ENCODE results near the gene NIPAL3.
A peak's percentile ranks its signal among the peaks of the same experiment; 100 is the strongest.
"Not testable (repeated sequence)": the region's sequence is repeated elsewhere in the genome, so short reads cannot be mapped to it uniquely, and the experiment has no call there.

NIPAL3 gene

GRCh38 chr1:24493785-24494184 is 78.2 kb downstream of the NIPAL3 start:
- DNase-seq = no peak

- DNase-seq = no peak
Observed at GRCh38 chr1:24498589-24498988, 83.0 kb downstream of the NIPAL3 start.

- no peak for DNase-seq
Observed at GRCh38 chr1:24500448-24501048, 84.9 kb downstream of the NIPAL3 start.

- no peak for DNase-seq
Observed at GRCh38 chr1:24501371-24502064, 85.9 kb downstream of the NIPAL3 start.

GRCh38 chr1:24502065-24502708 is 86.6 kb downstream of the NIPAL3 start:
- peak; percentile 82 for DNase-seq

- peak; percentile 88 for DNase-seq
Observed at GRCh38 chr1:24502709-24503058, 87.1 kb downstream of the NIPAL3 start, which contains the start of gene RCAN3. RCAN3 (plus strand) TSS chr1:24502836; CDS start chr1:24514373, 11,537 bp downstream.

GRCh38 chr1:24503059-24503751 is 87.6 kb downstream of the NIPAL3 start:
- DNase-seq = peak; percentile 27

- DNase-seq = no peak
Observed at GRCh38 chr1:24503870-24504523, 88.4 kb downstream of the NIPAL3 start.

GRCh38 chr1:24504560-24504959 is 89.0 kb downstream of the NIPAL3 start:
- DNase-seq = no peak

- no peak for DNase-seq
Observed at GRCh38 chr1:24505816-24506215, 90.2 kb downstream of the NIPAL3 start.

GRCh38 chr1:24506691-24507381 is 91.2 kb downstream of the NIPAL3 start:
- DNase-seq = no peak

GRCh38 chr1:24507405-24507804 is 91.8 kb downstream of the NIPAL3 start:
- no peak for DNase-seq

GRCh38 chr1:24508911-24509310 is 93.3 kb downstream of the NIPAL3 start:
- DNase-seq = no peak

- DNase-seq = no peak
Observed at GRCh38 chr1:24513706-24514105, 98.1 kb downstream of the NIPAL3 start.

GRCh38 chr1:24514946-24515345 is 99.3 kb downstream of the NIPAL3 start:
- no peak for DNase-seq

GRCh38 chr1:24515671-24516209 is 100.1 kb downstream of the NIPAL3 start:
- DNase-seq = not testable (repeated sequence)

- no peak for DNase-seq
Observed at GRCh38 chr1:24516506-24516905, 100.9 kb downstream of the NIPAL3 start.

- DNase-seq = no peak
Observed at GRCh38 chr1:24517898-24518297, 102.3 kb downstream of the NIPAL3 start.

- DNase-seq = not testable (repeated sequence)
Observed at GRCh38 chr1:24520282-24520681, 104.7 kb downstream of the NIPAL3 start.

Data from NCI-H526 treated with DMSO at 0.1 percent for 48 hours (cell line).